ENCODE measurements around the gene CASP8AP2.
"Not testable (repeated sequence)": the region's sequence is repeated elsewhere in the genome, so short reads cannot be mapped to it uniquely, and the experiment has no call there.

Gene CASP8AP2

DNA sequence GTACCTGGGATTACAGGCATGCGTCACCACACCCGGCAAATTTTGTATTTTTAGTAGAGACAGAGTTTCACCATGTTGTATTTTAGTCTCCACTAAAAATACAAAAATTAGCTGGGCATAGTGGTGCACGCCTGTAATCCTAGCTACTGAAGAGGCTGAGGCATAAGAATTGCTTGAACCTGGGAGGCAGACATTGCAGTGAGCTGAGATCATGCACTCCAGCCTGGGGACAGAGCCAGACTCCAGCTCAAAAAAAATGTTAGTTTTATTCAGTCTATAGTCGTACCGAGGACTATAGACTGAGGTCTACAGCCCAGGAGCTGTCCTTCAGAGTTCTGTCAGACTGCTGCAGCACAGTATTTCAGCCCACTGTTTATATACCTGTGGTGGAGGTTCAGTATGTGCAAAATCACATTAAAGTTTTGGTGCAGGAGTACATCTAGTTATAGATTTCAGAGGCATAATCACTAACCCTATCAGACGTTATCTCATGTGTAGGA, 3.6 kb upstream of the CASP8AP2 start:
- no peak for DNase-seq

DNA sequence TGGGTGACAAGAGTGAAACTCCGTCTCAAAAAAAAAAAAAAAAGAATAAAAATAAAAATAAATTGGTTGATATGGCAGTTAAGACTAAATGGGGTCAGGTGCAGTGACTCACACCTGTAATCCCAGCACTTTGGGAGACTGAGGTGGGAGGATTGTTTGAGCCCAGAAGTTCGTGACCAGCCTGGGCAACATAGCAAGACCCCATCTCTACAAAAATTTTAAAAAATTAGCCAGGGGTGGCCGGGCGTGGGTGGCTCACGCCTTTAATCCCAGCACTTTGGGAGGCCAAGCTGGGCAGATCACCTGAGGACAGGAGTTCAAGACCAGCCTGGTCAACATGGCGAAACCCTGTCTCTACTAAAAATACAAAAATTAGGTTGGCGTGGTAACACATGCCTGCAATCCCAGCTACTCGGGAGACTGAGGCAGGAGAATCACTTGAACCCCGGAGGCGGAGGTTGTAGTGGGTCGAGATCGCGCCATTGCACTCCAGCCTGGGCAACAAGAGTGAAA, 1.1 kb upstream of the CASP8AP2 start:
- DNase-seq = not testable (repeated sequence)

GRCh38 chr6:89828988-89829471, 650 bp upstream of the CASP8AP2 start:
- DNase-seq = peak; percentile 74

GRCh38 chr6:89830170-89830809, 610 bp downstream of the CASP8AP2 start:
- DNase-seq = peak; percentile 24

GRCh38 chr6:89834884-89835792, 5.5 kb downstream of the CASP8AP2 start:
- DNase-seq = no peak

DNA sequence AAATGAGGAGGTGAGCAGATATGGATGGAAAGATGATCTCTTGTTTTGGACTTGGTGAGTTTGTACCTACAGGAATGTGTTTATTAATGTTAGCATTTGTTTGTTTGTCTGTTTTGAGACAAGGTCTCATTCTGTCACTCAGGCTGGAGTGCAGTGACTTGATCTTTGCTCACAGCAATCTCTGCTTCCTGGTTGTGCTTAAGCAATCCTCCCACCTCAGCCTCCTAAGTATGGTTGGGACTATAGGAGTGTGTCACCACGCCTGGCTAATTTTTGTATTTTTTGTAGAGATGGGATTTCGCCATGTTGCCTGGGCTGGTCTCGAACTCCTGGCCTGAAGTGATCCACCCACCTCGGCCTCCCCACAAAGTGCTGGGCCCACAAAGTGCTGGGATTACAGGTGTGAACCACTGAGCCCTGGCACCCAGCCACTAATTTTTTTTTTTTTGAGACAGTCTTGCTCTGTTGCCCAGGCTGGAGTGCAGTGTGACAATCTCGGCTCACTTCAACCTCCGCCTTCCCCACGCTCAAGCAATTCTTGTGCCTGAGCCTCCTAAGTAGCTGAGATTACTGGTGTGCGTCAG, 7.1 kb downstream of the CASP8AP2 start:
- no peak for DNase-seq

GRCh38 chr6:89840538-89840937, 10.9 kb downstream of the CASP8AP2 start:
- peak; percentile 6 for DNase-seq

DNA sequence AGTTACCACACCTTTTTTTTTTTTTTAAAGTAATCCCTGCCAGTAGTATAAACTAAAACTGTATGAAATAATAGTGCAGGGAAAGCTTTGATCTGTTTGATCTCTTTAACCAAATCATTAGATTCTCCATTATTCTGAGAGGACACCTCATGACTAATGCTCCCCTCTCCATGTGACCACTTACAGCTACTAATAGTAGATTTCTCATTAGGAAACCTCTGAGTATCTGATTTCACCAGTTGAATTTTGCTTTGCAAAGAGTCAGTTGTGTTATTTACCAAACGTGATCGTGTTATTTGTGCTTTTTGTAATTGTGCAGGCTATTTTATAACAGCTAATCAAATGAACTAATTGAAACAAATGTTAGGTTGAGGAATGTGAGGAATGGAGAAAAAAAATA, 12.5 kb downstream of the CASP8AP2 start:
- DNase-seq = no peak

DNA sequence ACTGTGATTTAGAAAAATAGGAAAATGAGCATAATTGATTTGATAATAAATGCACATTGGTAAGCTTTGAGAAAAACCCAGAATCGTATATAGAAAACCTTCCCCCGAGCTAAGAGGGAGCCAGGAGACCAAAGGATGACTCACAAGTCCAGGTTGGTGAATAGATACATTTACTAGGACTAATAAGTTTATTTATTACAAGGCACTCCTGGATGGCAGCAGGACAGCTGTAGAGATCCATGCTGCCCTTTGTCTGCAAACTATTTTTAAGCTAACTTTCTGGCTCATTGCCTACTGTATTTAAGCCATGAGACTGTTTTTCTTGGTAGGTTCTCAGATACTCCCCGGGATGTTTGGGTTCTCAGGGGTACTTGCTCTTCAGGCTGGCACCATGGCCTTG, 13.4 kb downstream of the CASP8AP2 start:
- no peak for DNase-seq

DNA sequence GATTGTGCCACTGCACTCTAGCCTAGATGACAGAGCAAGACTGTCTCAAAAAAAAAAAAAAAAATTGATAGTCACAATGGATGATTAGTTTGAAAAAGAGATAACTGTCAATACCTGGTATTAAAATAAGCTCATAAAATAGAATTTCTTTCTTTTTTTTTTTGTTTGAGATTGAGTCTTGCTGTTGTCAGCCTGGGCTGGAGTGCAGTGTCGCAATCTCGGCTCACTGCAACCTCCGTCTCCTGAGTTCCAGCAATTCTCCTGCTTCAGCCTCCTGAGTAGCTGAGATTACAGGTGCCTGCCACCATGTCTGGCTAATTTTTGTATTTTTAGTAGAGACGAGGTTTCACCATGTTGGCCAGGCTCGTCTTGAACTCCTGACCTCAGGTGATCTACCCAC, 17.8 kb downstream of the CASP8AP2 start:
- not testable (repeated sequence) for DNase-seq

GRCh38 chr6:89853068-89853467, 23.4 kb downstream of the CASP8AP2 start:
- no peak for DNase-seq

DNA sequence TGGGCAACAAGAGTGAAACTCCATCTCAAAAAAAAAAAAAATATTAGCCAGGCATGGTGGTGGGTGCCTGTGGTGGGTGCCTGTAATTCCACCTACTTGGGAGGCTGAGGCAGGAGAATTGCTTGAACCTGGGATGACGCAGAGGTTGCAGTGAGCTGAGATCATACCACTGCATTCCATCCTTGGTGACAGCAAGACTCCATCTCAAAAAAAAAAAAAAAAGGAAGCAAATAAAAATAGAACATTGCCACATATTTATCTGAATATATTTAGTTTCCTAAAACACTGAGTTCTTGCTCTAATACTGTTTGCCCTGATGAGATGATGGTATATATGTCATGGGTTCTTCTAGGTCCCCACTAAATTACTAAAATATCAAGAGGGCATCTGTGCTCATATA, 28.4 kb downstream of the CASP8AP2 start:
- no peak for DNase-seq

- no peak for DNase-seq
Observed at GRCh38 chr6:89859744-89860143, 30.1 kb downstream of the CASP8AP2 start.

DNA sequence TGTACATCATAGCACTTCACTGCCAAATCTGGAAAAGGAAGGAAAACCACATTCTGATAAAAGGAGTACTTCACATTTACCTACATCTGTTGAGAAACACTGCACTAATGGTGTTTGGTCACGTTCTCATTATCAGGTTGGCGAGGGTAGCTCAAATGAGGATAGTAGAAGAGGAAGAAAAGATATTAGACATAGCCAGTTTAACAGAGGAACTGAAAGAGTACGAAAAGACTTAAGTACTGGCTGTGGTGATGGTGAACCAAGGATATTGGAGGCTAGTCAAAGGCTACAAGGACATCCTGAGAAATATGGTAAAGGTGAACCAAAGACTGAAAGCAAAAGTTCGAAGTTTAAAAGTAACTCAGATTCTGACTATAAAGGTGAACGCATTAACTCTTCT, 32.6 kb downstream of the CASP8AP2 start:
- no peak for DNase-seq

- DNase-seq = no peak
Observed at GRCh38 chr6:89862698-89863097, 33.0 kb downstream of the CASP8AP2 start.

DNA sequence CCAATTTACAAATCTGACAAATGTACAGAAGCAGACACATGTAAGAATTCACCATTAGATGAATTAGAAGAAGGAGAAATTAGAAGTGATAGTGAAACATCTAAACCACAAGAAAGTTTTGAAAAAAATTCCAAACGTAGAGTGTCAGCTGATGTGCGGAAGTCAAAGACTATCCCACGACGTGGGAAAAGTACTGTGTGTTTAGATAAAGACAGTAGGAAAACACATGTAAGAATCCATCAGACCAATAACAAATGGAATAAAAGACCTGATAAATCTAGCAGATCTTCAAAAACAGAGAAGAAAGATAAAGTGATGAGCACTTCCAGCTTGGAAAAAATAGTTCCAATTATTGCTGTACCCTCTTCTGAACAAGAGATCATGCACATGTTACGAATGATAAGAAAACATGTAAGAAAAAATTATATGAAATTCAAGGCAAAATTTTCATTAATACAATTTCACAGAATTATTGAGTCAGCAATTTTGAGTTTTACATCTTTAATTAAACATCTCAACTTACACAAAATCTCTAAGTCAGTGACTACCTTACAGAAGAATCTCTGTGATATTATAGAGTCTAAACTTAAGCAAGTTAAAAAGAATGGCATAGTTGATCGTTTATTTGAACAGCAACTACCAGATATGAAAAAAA, 36.5 kb downstream of the CASP8AP2 start:
- DNase-seq = no peak

GRCh38 chr6:89873721-89874120, 44.0 kb downstream of the CASP8AP2 start:
- no peak for DNase-seq

- no peak for DNase-seq
Observed at GRCh38 chr6:89874438-89874837, 44.8 kb downstream of the CASP8AP2 start.

DNA sequence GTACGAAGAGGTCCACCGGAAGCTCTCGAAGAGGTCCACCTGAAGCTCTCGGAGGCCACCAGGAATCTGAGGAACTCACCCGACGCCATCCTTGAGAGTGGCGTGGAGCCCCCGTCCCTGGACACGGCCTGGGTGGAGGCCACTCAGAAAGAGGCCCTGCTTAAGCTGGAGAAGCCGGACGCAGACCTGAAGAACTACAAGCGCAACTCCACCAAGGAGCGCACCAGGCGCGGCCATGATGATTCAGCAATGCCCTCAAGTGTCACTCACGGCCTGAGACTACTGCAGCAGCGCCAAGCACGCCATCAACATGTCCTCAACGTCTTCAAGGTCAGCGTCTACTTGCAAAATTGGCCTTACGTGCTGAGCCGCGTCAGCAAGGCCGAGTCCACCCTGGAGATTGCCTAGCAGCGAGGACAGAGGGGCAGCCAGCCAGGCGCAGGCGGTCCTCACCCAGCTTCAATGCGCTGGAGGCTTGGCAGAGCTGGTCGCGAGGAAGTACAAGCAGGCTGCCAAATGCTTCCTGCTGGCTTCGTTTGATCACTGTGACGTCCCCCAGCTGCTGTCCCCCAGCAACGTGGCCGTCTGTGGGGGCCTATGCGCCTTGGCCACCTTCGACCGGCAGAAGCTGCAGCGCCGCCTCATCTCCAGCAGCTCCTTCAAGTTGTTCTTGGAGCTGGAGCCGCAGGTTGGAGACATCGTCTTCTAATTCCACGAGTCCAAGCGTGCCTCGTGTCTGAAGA, 56.9 kb downstream of the CASP8AP2 start:
- no peak for DNase-seq

- DNase-seq = peak; percentile 47
Observed at GRCh38 chr6:89887452-89888137, 57.9 kb downstream of the CASP8AP2 start.

DNA sequence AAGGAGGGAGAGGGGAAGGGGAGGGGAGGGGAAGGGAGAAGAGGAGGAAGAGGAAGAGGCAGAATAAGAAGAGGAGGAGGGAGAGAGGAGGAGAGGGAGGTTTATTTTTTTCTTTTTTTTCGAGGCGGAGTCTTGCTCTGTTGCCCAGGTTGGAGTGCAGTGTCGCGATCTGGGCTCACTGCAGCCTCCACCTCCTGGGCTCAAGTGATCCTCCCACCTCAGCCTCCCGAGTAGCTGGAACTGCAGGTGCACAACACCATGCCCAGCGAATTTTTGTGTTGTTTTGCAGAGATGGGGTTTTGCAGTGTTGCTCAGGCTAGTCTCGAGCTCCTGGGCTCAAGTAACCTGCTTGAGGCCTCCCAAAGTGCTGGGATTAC, 58.4 kb downstream of the CASP8AP2 start:
- DNase-seq = no peak

DNA sequence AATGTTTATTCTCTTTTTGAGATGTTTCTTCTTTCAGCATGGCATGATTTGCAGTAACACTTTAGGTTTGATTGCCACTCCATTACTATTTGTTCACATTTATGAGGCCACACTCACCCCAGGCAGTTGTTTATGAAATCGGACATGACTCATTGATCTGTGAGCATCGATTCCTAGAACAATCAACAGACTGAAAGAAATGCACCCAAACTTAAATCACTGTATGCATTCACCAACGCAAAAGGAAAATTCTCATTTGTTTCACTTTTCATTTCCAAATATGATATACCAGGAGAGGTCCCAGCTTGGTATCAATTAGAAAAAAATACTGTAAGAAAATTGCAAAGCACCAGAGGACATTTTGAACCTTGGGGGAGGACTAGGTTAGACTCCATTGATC, 59.2 kb downstream of the CASP8AP2 start:
- DNase-seq = no peak
